GM12878 (cell line): ENCODE measurements around the gene COL16A1.

ENCODE experiments used
- ATF3 ChIP-seq: IDR thresholded peaks from 2 replicates; pipeline ENCODE4 v1.6.1; 2011; ENCODE audit warnings: low read depth, mild to moderate bottlenecking, low read length, moderate library complexity, borderline replicate concordance; ENCODE audit errors: extremely low read depth
- CHD1 ChIP-seq: IDR thresholded peaks from 2 replicates; pipeline ENCODE4 v1.6.1; 2012; ENCODE audit warnings: low read depth, low read length, improper control_type of control experiment
- CTCF ChIP-seq, 3 experiments: IDR thresholded peaks in 2 of 3; conservative IDR thresholded peaks in 1 of 3; 2 replicates each; pipeline ENCODE4 v1.5.1; 2011; ENCODE audit warnings: low read depth in 3 of 3, low read length in 3 of 3, mild to moderate bottlenecking in 3 of 3, control low read depth in 2 of 3, moderate library complexity in 2 of 3, inconsistent platforms in 1 of 3, mixed read lengths in 1 of 3; ENCODE audit not compliant: control insufficient read depth in 2 of 3, insufficient read depth in 1 of 3; ENCODE audit errors: extremely low read depth in 1 of 3
- ETV6 ChIP-seq, 2 experiments: fragments of 450-650 bp in 1 of 2; IDR thresholded peaks in 1 of 2; conservative IDR thresholded peaks in 1 of 2; 2 replicates each; pipeline ENCODE4 v1.6.1; 2014; ENCODE audit warnings: antibody characterized with exemption in 1 of 2, borderline replicate concordance in 1 of 2, low read depth in 1 of 2, mild to moderate bottlenecking in 1 of 2, moderate library complexity in 1 of 2
- HCFC1 ChIP-seq: fragments of 150-350 bp; IDR thresholded peaks from 2 replicates; pipeline ENCODE4 v1.6.1; 2014; ENCODE audit warnings: low read length
- REST ChIP-seq: IDR thresholded peaks from 2 replicates; pipeline ENCODE4 v1.6.1; 2012; ENCODE audit warnings: mild to moderate bottlenecking, low read depth, low read length
- STAT1 ChIP-seq: fragments of 450-650 bp; conservative IDR thresholded peaks from 2 replicates; pipeline ENCODE4 v1.6.1; 2014; ENCODE audit warnings: antibody characterized with exemption, mild to moderate bottlenecking
- TCF3 ChIP-seq: IDR thresholded peaks from 2 replicates; pipeline ENCODE4 v1.6.1; 2012; ENCODE audit warnings: low read depth, mild to moderate bottlenecking, low read length, borderline replicate concordance; ENCODE audit not compliant: insufficient read depth

GRCh38 chr1:31696242-31696641 is 7.6 kb downstream of the COL16A1 start:
- TF ChIP-seq REST: no peak
- no peak for TF ChIP-seq TCF3
- no peak for TF ChIP-seq CTCF (IDR thresholded peaks at IDR 0.05 in 2 of 3, conservative IDR thresholded peaks at IDR 0.05 in 1 of 3; ENCODE audit: control insufficient read depth in 2 of 3, extremely low read depth in 1 of 3, insufficient read depth in 1 of 3, low read depth in 3 of 3, low read length in 3 of 3)
- no peak for TF ChIP-seq ETV6 (conservative IDR thresholded peaks at IDR 0.05 in 1 of 2, IDR thresholded peaks at IDR 0.05 in 1 of 2; ENCODE audit: borderline replicate concordance in 1 of 2, low read depth in 1 of 2)
- TF ChIP-seq ATF3: no peak
- TF ChIP-seq STAT1: no peak
- no peak for TF ChIP-seq CHD1
- no peak for TF ChIP-seq HCFC1
